Stimulated activated CD8-positive, alpha-beta memory T cell treated with anti-CD3 and anti-CD28 coated beads, Interleukin-12 subunit alpha, Interleukin-12 subunit beta, amount 100 ng/mL, for 4 hours (primary cell): ENCODE measurements around the gene CUL1.

Experiments used
- DNase-seq: peaks from one replicate; pipeline ENCODE4 v3.0.0-alpha.2; 2020; ENCODE audit warnings: low read depth

The CUL1 gene

GRCh38 chr7:148761499-148762278 is 63.0 kb downstream of the CUL1 start:
- DNase-seq: no peak

GRCh38 chr7:148763622-148764021 is 64.9 kb downstream of the CUL1 start:
- DNase-seq: no peak

- DNase-seq: no peak
Measured at GRCh38 chr7:148770004-148770403, 71.3 kb downstream of the CUL1 start.

- peak; percentile 8 for DNase-seq
Measured at GRCh38 chr7:148772297-148773089, 73.8 kb downstream of the CUL1 start.

GRCh38 chr7:148773334-148773733 is 74.6 kb downstream of the CUL1 start:
- DNase-seq: no peak

- no peak for DNase-seq
Measured at GRCh38 chr7:148774471-148774870, 75.8 kb downstream of the CUL1 start.

GRCh38 chr7:148782757-148783456 is 84.2 kb downstream of the CUL1 start:
- DNase-seq: no peak

- DNase-seq: no peak
Measured at GRCh38 chr7:148783801-148784527, 85.3 kb downstream of the CUL1 start.

- no peak for DNase-seq
Measured at GRCh38 chr7:148787571-148788295, 89.0 kb downstream of the CUL1 start.

- no peak for DNase-seq
Measured at GRCh38 chr7:148789220-148789619, 90.5 kb downstream of the CUL1 start.

- no peak for DNase-seq
Measured at GRCh38 chr7:148790131-148790726, 91.5 kb downstream of the CUL1 start.

- no peak for DNase-seq
Measured at GRCh38 chr7:148790850-148791249, 92.1 kb downstream of the CUL1 start.

GRCh38 chr7:148791546-148791945 is 92.8 kb downstream of the CUL1 start:
- no peak for DNase-seq

- no peak for DNase-seq
Measured at GRCh38 chr7:148793590-148793989, 94.9 kb downstream of the CUL1 start.

GRCh38 chr7:148794476-148794875 is 95.8 kb downstream of the CUL1 start:
- no peak for DNase-seq

- no peak for DNase-seq
Measured at GRCh38 chr7:148796841-148797240, 98.1 kb downstream of the CUL1 start.

GRCh38 chr7:148799893-148800555 is 101.3 kb downstream of the CUL1 start:
- DNase-seq: no peak

- no peak for DNase-seq
Measured at GRCh38 chr7:148800677-148801076, 102.0 kb downstream of the CUL1 start.

GRCh38 chr7:148802101-148802493 is 103.4 kb downstream of the CUL1 start:
- no peak for DNase-seq

GRCh38 chr7:148803094-148803493 is 104.4 kb downstream of the CUL1 start:
- DNase-seq: no peak
